GM21786 (cell line): ENCODE data around the gene ASIC4.

Source experiments
- ATAC-seq: cut with Tn5 transposase; IDR thresholded peaks from one replicate; pipeline ENCODE4 v1.9.1; 2021; ENCODE audit not compliant: unreplicated experiment

Gene ASIC4

GRCh38 chr2:219532378-219532649, 18.0 kb downstream of the ASIC4 start:
- ATAC-seq = no peak

GRCh38 chr2:219533930-219534661, 19.8 kb downstream of the ASIC4 start:
- ATAC-seq = no peak

- no peak for ATAC-seq
Observed at GRCh38 chr2:219536425-219536824, 22.1 kb downstream of the ASIC4 start.

- no peak for ATAC-seq
Observed at GRCh38 chr2:219536967-219537366, 22.7 kb downstream of the ASIC4 start.

- no peak for ATAC-seq
Observed at GRCh38 chr2:219537657-219538488, 23.6 kb downstream of the ASIC4 start.

GRCh38 chr2:219538504-219538951, 24.2 kb downstream of the ASIC4 start:
- ATAC-seq = no peak

- no peak for ATAC-seq
Observed at GRCh38 chr2:219538956-219539788, 24.9 kb downstream of the ASIC4 start.

- no peak for ATAC-seq
Observed at GRCh38 chr2:219539926-219540678, 25.8 kb downstream of the ASIC4 start.

- ATAC-seq = no peak
Observed at GRCh38 chr2:219540784-219541504, 26.7 kb downstream of the ASIC4 start.

- peak; percentile 52 for ATAC-seq
Observed at GRCh38 chr2:219541611-219542180, 27.4 kb downstream of the ASIC4 start.

- peak; percentile 20 for ATAC-seq
Observed at GRCh38 chr2:219542931-219543595, 28.8 kb downstream of the ASIC4 start.

- ATAC-seq = peak; percentile 75
Observed at GRCh38 chr2:219543596-219544358, 29.5 kb downstream of the ASIC4 start, which contains the start of the genes CHPF and TMEM198. TSS of gene CHPF (minus strand) at chr2:219543809. CDS start at chr2:219543538, 271 bp downstream. TSS of gene TMEM198 (plus strand) at chr2:219544028. CDS start at chr2:219544728, 700 bp downstream.

GRCh38 chr2:219544567-219544966, 30.3 kb downstream of the ASIC4 start:
- ATAC-seq = no peak

- no peak for ATAC-seq
Observed at GRCh38 chr2:219545295-219545942, 31.1 kb downstream of the ASIC4 start.

- ATAC-seq = no peak
Observed at GRCh38 chr2:219545943-219546352, 31.7 kb downstream of the ASIC4 start.

GRCh38 chr2:219547621-219548020, 33.3 kb downstream of the ASIC4 start:
- ATAC-seq = no peak

- no peak for ATAC-seq
Observed at GRCh38 chr2:219548990-219549389, 34.7 kb downstream of the ASIC4 start.

- no peak for ATAC-seq
Observed at GRCh38 chr2:219549619-219550018, 35.3 kb downstream of the ASIC4 start.
